ENCODE measurements around the gene DPAGT1. TPM values are rescaled to one million over a fixed set of nuclear protein-coding genes. Genes with fewer than 3 reads are reported as not detected.

DPAGT1 gene
- total RNA-seq, 1 experiment from 2014 or later, result 63.5 TPM

- POLR2A ChIA-PET, result no interaction called here
- Mint-ChIP-seq H3K36me3 (peaks cover 11% of the 10 kb centered on the region; the same call in 1 of the 2 replicates), H3K27ac (no peak overlapping the region), H3K9me3 (no peaks in the 10 kb centered on the region), H3K27me3 (ENCODE audit: low read depth) (no peaks in the 10 kb centered on the region), H3K4me3 (no peak overlapping the region), H3K4me1 (peaks cover 9% of the 10 kb centered on the region)
- CTCF ChIA-PET, result interaction anchor here (1.3 kb wide), 1 partner anchor 250 kb away, joined by 3 read pairs; no protein-coding TSS in a partner anchor
- TF ChIP-seq GABPB1 (CRISPR knock-in tag; IDR thresholded peaks at IDR 0.05) (no peak), ZNF671 (CRISPR knock-in tag; IDR thresholded peaks at IDR 0.05) (no peak), MXD4 (CRISPR knock-in tag; IDR thresholded peaks at IDR 0.05; ENCODE audit: borderline replicate concordance) (no peak), TP53 (CRISPR knock-in tag; IDR thresholded peaks at IDR 0.05) (no peak), EMX1 (CRISPR knock-in tag; IDR thresholded peaks at IDR 0.05) (no peak), MLX (CRISPR knock-in tag; IDR thresholded peaks at IDR 0.05) (no peak), IRF2 (CRISPR knock-in tag; IDR thresholded peaks at IDR 0.05; ENCODE audit: borderline replicate concordance, low read depth) (no peak), NR3C1 (CRISPR knock-in tag; conservative IDR thresholded peaks at IDR 0.05; ENCODE audit: low read depth) (no peak), CREB1 (CRISPR knock-in tag; IDR thresholded peaks at IDR 0.05) (no peak)
- ATAC-seq, result no peak
- DNase-seq (ENCODE audit: low spot score), result no peak
Observed at GRCh38 chr11:119087747-119088241, 13.9 kb downstream of the DPAGT1 start.

GRCh38 chr11:119087123-119087522, 14.5 kb downstream of the DPAGT1 start:
- Mint-ChIP-seq H3K36me3 (peaks cover 5% of the 10 kb centered on the region), H3K27ac (peak overlapping the region; percentile 65; the same call in 1 of the 2 replicates), H3K9me3 (no peaks in the 10 kb centered on the region), H3K4me3 (no peak overlapping the region), H3K27me3 (ENCODE audit: low read depth) (no peaks in the 10 kb centered on the region), H3K4me1 (peaks cover 3% of the 10 kb centered on the region)
- CTCF ChIA-PET, result interaction anchor here (1.3 kb wide), 1 partner anchor 251 kb away, joined by 3 read pairs; no protein-coding TSS in a partner anchor
- DNase-seq (ENCODE audit: low spot score) (no peak), ATAC-seq (no peak)
- POLR2A ChIA-PET, result no interaction called here
- TF ChIP-seq CTCF (IDR thresholded peaks at IDR 0.05) (no peak), PRDM15 (CRISPR knock-in tag; IDR thresholded peaks at IDR 0.05) (no peak), FOXP4 (CRISPR knock-in tag; IDR thresholded peaks at IDR 0.05) (no peak), GTF2I (CRISPR knock-in tag; conservative IDR thresholded peaks at IDR 0.05) (no peak), ATF6 (CRISPR knock-in tag; IDR thresholded peaks at IDR 0.05) (no peak), ZNF281 (CRISPR knock-in tag; IDR thresholded peaks at IDR 0.05) (no peak), OVOL2 (CRISPR knock-in tag; IDR thresholded peaks at IDR 0.05; ENCODE audit: borderline replicate concordance) (no peak), MXD4 (CRISPR knock-in tag; IDR thresholded peaks at IDR 0.05; ENCODE audit: borderline replicate concordance) (no peak), ZBTB21 (CRISPR knock-in tag; IDR thresholded peaks at IDR 0.05; ENCODE audit: borderline replicate concordance) (no peak), SOX15 (CRISPR knock-in tag; IDR thresholded peaks at IDR 0.05) (no peak), NR1H2 (CRISPR knock-in tag; IDR thresholded peaks at IDR 0.05) (no peak), TEAD1 (CRISPR knock-in tag; IDR thresholded peaks at IDR 0.05) (no peak), ZNF121 (CRISPR knock-in tag; IDR thresholded peaks at IDR 0.05) (no peak), E2F5 (CRISPR knock-in tag; IDR thresholded peaks at IDR 0.05) (no peak), ZNF396 (CRISPR knock-in tag; IDR thresholded peaks at IDR 0.05; ENCODE audit: borderline replicate concordance) (no peak)

All from WTC11 (cell line).